Effector memory CD4-positive, alpha-beta T cell (primary cell): Measurements from ENCODE around the gene FHAD1.

Source experiments
- DNase-seq, 3 donors: peaks; one replicate each; pipeline ENCODE4 v3.0.0-alpha.2; 2020
- H3K27ac ChIP-seq: 2 replicates; pipeline ENCODE4 v1.7.0; 2013; ENCODE audit warnings: mild to moderate bottlenecking, low read length, moderate library complexity; ENCODE audit not compliant: insufficient read depth, poor library complexity, severe bottlenecking
- H3K27me3 ChIP-seq: replicated peaks from 2 replicates; pipeline ENCODE4 v1.7.0; 2013; ENCODE audit warnings: mild to moderate bottlenecking, low read length; ENCODE audit not compliant: insufficient read depth, control insufficient read depth, poor library complexity, severe bottlenecking
- H3K36me3 ChIP-seq: 2 replicates; pipeline ENCODE4 v1.7.0; 2013; ENCODE audit warnings: mild to moderate bottlenecking, low read length, moderate library complexity; ENCODE audit not compliant: control insufficient read depth, insufficient read depth
- H3K4me1 ChIP-seq: 2 replicates; pipeline ENCODE4 v1.7.0; 2013; ENCODE audit warnings: low read length, mild to moderate bottlenecking; ENCODE audit not compliant: control insufficient read depth, insufficient read depth, poor library complexity, severe bottlenecking
- H3K4me3 ChIP-seq: 2 replicates; pipeline ENCODE4 v1.7.0; 2013; ENCODE audit warnings: low read length, low read depth, mild to moderate bottlenecking; ENCODE audit not compliant: insufficient read depth, poor library complexity, severe bottlenecking
- H3K9me3 ChIP-seq: 2 replicates; pipeline ENCODE4 v1.7.0; 2013; ENCODE audit warnings: mild to moderate bottlenecking, low read length, moderate library complexity; ENCODE audit not compliant: control insufficient read depth

The FHAD1 gene

GRCh38 chr1:15350551-15351200 lies 103.7 kb downstream of the FHAD1 start:
- H3K4me1 ChIP-seq = peaks cover 9% of the 10 kb centered on the region
- H3K9me3 ChIP-seq = no peaks in the 10 kb centered on the region
- H3K36me3 ChIP-seq = no peaks in the 10 kb centered on the region
- H3K4me3 ChIP-seq = no peak overlapping the region
- no peak overlapping the region for H3K27ac ChIP-seq
- no peak for DNase-seq
- H3K27me3 ChIP-seq = no peaks in the 10 kb centered on the region

DNA sequence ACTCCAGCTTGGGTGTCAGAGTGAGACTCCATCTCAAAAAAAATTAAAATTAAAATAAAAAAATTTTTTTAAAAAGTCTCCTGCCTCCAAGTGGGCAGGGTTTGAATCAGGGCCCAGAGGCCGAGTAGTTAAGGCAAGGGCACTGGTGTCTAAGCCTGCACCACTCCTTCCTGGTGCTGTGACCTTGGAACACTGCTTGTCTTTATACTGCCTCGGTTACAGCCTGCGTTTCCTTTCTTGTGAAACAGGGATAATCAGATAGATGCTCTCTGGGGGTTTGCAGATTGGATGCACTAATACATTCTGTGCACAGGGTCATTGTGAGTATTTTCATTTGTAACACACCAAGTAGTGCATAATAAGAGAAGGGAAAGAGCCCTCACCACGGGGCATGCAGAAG lies 104.3 kb downstream of the FHAD1 start:
- no peak for DNase-seq
- H3K4me3 ChIP-seq = no peak overlapping the region
- H3K27me3 ChIP-seq = no peaks in the 10 kb centered on the region
- no peak overlapping the region for H3K27ac ChIP-seq
- H3K36me3 ChIP-seq = no peaks in the 10 kb centered on the region
- peaks cover 9% of the 10 kb centered on the region for H3K4me1 ChIP-seq
- no peaks in the 10 kb centered on the region for H3K9me3 ChIP-seq

GRCh38 chr1:15352128-15352957 lies 105.3 kb downstream of the FHAD1 start:
- peak in 2 of 3 donors; percentile 8 to 42 for DNase-seq
- no peak overlapping the region for H3K27ac ChIP-seq
- H3K4me3 ChIP-seq = no peak overlapping the region
- no peaks in the 10 kb centered on the region for H3K27me3 ChIP-seq
- H3K4me1 ChIP-seq = no peaks in the 10 kb centered on the region
- no peaks in the 10 kb centered on the region for H3K9me3 ChIP-seq
- no peaks in the 10 kb centered on the region for H3K36me3 ChIP-seq

DNA sequence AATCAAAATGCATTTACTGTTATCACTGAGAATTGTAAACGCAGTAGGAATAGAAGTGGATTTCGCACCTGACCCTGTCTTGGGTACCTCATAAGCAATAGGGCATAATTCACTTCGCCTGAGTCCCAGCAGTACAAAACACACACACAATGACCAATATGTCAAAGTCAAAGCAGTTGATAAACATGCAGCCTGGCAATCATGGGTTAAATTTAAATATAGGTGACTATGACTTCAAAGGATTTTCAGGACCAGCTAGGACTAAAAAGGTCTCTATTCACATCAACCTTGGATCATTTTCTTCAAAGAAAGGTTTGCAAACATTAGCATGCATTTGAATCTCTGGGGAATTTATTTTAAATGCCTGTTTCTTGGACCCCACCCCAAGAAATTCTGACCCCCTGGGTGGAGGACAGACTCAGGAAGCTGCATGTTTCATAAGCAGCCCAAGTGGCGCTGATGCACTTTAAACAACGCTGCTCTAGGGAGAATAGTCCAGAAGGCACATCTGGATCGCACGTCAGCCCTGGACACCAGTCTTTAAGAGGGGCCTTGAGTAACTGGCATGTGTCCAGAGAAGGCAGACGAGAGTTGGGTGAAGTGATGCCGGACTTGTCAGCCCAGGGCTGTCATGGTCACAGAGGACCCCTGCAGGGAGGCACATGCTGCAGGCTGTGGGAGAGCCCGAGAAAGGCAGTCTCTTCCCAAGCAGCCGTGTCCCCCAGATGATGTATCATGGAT lies 107.0 kb downstream of the FHAD1 start:
- H3K4me3 ChIP-seq = no peak overlapping the region
- no peaks in the 10 kb centered on the region for H3K27me3 ChIP-seq
- H3K36me3 ChIP-seq = no peaks in the 10 kb centered on the region
- H3K27ac ChIP-seq = no peak overlapping the region
- no peaks in the 10 kb centered on the region for H3K9me3 ChIP-seq
- H3K4me1 ChIP-seq = no peaks in the 10 kb centered on the region
- no peak for DNase-seq

GRCh38 chr1:15354580-15354965 lies 107.5 kb downstream of the FHAD1 start:
- H3K27me3 ChIP-seq = no peaks in the 10 kb centered on the region
- DNase-seq = no peak
- no peaks in the 10 kb centered on the region for H3K9me3 ChIP-seq
- no peak overlapping the region for H3K4me3 ChIP-seq
- no peak overlapping the region for H3K27ac ChIP-seq
- H3K36me3 ChIP-seq = no peaks in the 10 kb centered on the region
- no peaks in the 10 kb centered on the region for H3K4me1 ChIP-seq

DNA sequence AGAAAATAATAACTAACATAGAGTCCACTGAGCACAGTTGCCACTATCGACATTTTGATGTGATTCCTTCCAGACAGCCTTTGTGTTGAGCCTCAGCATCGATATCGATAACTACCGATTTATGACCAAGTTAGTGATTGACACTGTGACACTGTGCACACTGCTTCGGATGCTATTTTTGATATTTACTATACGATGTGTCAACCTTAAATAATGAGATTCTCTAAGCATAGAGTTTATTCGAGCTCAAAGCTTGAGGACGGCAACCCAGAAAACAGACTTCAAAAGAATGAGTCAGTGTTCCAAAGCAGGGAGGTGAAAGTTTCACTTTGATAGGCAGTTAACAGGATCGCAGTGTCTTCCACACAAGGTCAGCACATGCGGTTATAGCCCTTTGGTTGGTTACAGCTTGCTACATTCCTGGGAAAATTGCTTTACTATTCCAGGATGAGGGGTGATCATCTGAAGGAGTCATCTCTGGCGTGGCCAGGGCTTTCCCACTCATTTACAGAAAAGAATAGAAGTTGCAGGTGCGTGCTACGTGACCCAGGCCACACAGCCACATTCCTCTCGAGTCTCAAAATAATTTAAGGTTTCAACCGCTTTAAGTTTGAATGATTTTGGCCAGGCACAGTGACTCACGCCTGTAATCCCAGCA lies 109.1 kb downstream of the FHAD1 start:
- Histone ChIP-seq H3K9me3 (no peaks in the 10 kb centered on the region), H3K27ac (no peak overlapping the region), H3K27me3 (no peaks in the 10 kb centered on the region), H3K36me3 (no peaks in the 10 kb centered on the region), H3K4me3 (no peak overlapping the region), H3K4me1 (no peaks in the 10 kb centered on the region)
- DNase-seq = no peak

DNA sequence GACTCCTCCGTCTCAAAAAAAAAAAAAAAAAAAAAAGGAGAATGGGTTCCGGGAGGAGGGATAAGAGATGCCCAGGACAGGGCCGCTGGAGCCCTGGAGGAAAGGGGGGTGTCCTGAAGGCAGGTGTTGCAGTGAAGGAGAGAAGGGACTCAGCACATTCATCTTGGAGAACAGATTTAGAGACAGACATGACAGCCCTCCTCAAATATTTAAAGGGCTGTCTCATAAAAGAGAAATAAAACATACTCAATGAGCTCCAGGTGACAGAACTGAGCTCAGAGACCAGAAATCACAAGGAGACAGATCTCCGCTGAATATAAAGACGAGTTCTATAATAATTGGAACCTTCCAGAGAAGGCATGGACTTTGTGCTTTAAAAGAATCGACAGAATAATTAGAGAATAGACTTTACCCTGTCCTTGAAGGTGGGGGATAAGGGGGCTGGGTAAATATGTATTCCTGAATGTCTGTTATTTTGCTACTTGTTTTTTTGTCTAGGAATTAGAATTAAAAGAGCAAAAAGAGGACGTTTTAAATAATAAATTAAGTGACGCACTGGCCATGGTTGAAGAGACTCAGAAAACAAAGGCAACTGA lies 110.7 kb downstream of the FHAD1 start:
- H3K27ac ChIP-seq = no peak overlapping the region
- DNase-seq = no peak
- no peaks in the 10 kb centered on the region for H3K4me1 ChIP-seq
- no peaks in the 10 kb centered on the region for H3K27me3 ChIP-seq
- H3K4me3 ChIP-seq = no peak overlapping the region
- no peaks in the 10 kb centered on the region for H3K9me3 ChIP-seq
- H3K36me3 ChIP-seq = no peaks in the 10 kb centered on the region

GRCh38 chr1:15358565-15359133 lies 111.6 kb downstream of the FHAD1 start:
- H3K36me3 ChIP-seq = no peaks in the 10 kb centered on the region
- no peaks in the 10 kb centered on the region for H3K4me1 ChIP-seq
- no peak for DNase-seq
- no peaks in the 10 kb centered on the region for H3K27me3 ChIP-seq
- no peak overlapping the region for H3K4me3 ChIP-seq
- H3K27ac ChIP-seq = no peak overlapping the region
- no peaks in the 10 kb centered on the region for H3K9me3 ChIP-seq

GRCh38 chr1:15360700-15361099 lies 113.7 kb downstream of the FHAD1 start:
- H3K36me3 ChIP-seq = no peaks in the 10 kb centered on the region
- no peaks in the 10 kb centered on the region for H3K27me3 ChIP-seq
- no peaks in the 10 kb centered on the region for H3K9me3 ChIP-seq
- no peaks in the 10 kb centered on the region for H3K4me1 ChIP-seq
- no peak overlapping the region for H3K27ac ChIP-seq
- H3K4me3 ChIP-seq = no peak overlapping the region
- DNase-seq = no peak
